Measurements from ENCODE around the gene MINDY3.
A peak's percentile ranks its signal among the peaks of the same experiment; 100 is the strongest.

The MINDY3 gene

DNA sequence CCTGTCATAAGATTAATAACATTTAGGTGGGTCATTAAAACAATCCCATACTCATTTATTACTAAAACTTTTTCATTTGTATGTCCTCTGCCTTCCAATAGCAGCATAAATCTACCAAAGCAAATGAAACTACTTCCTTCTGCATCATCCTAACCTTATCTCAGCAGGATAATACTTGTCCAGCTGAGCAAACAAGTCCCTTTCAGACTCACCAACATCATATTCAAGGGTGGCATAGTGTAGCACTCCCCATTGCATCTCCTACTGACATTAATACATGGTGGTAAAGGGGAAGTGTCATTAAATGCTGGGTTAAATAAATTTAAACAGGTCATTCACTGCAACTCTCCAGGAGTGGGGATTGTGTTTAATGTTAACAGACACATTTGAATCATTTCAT is 3.4 kb upstream of the MINDY3 start:
- H3K4me1 ChIP-seq, result no peaks in the 10 kb centered on the region
- H3K4me2 ChIP-seq (ENCODE audit: low read length), result no peak overlapping the region
- H3K27me3 ChIP-seq (ENCODE audit: control insufficient read depth, insufficient read depth, low read length), result no peaks in the 10 kb centered on the region
- peaks cover 6% of the 10 kb centered on the region for H3K79me2 ChIP-seq
- TF ChIP-seq, protein P1, sequence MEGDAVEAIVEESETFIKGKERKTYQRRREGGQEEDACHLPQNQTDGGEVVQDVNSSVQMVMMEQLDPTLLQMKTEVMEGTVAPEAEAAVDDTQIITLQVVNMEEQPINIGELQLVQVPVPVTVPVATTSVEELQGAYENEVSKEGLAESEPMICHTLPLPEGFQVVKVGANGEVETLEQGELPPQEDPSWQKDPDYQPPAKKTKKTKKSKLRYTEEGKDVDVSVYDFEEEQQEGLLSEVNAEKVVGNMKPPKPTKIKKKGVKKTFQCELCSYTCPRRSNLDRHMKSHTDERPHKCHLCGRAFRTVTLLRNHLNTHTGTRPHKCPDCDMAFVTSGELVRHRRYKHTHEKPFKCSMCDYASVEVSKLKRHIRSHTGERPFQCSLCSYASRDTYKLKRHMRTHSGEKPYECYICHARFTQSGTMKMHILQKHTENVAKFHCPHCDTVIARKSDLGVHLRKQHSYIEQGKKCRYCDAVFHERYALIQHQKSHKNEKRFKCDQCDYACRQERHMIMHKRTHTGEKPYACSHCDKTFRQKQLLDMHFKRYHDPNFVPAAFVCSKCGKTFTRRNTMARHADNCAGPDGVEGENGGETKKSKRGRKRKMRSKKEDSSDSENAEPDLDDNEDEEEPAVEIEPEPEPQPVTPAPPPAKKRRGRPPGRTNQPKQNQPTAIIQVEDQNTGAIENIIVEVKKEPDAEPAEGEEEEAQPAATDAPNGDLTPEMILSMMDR (IDR thresholded peaks at IDR 0.05), result no peak
- H3K36me3 ChIP-seq (ENCODE audit: control insufficient read depth, insufficient read depth, low read length), result no peaks in the 10 kb centered on the region
- H3K9ac ChIP-seq, result no peak overlapping the region
- no peak overlapping the region for H2AFZ ChIP-seq
- H3K27ac ChIP-seq, result no peak overlapping the region
- no peak overlapping the region for H3K4me3 ChIP-seq (ENCODE audit: low read depth, low read length)
- no peaks in the 10 kb centered on the region for H3K9me3 ChIP-seq (ENCODE audit: control insufficient read depth, low read length)

GRCh38 chr10:15863323-15863722 is 3.0 kb upstream of the MINDY3 start:
- H3K4me3 ChIP-seq (ENCODE audit: low read depth, low read length), result no peak overlapping the region
- H3K4me2 ChIP-seq (ENCODE audit: low read length), result no peak overlapping the region
- no peaks in the 10 kb centered on the region for H3K27me3 ChIP-seq (ENCODE audit: control insufficient read depth, insufficient read depth, low read length)
- no peaks in the 10 kb centered on the region for H3K36me3 ChIP-seq (ENCODE audit: control insufficient read depth, insufficient read depth, low read length)
- no peak overlapping the region for H3K9ac ChIP-seq
- H3K9me3 ChIP-seq (ENCODE audit: control insufficient read depth, low read length), result no peaks in the 10 kb centered on the region
- peaks cover 3% of the 10 kb centered on the region for H3K4me1 ChIP-seq
- H3K79me2 ChIP-seq, result peaks cover 6% of the 10 kb centered on the region
- no peak overlapping the region for H3K27ac ChIP-seq
- TF ChIP-seq, protein P1 (IDR thresholded peaks at IDR 0.05), result no peak
- H2AFZ ChIP-seq, result no peak overlapping the region

DNA sequence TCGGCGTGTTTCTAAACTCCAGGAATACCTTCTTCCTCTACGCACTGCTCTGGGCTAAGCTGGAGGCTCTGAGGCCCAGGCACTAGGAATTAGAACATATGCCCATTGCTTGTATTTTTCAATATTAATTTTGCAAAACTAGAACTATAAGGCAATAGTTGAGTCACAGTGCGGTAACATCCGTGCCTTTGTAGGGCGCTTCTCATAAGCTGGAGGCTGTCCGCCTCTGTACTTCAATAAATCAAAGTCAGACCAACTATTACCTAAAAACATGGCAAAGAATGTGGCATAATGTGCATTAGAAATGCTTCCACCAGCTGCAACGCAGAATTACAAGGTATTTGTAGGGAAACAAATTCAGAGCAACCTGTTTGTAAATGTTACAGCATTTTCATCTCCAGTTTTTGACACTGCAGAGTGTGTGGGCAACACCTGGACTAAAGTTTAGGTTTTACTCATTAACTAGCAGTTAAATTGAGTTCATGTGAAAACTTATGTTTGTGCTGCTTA is 440 bp upstream of the MINDY3 start:
- peaks cover 6% of the 10 kb centered on the region for H3K79me2 ChIP-seq
- peak overlapping the region; percentile 84 for H2AFZ ChIP-seq
- H3K4me3 ChIP-seq (ENCODE audit: low read depth, low read length), result peak overlapping the region; percentile 79
- no peaks in the 10 kb centered on the region for H3K27me3 ChIP-seq (ENCODE audit: control insufficient read depth, insufficient read depth, low read length)
- TF ChIP-seq, protein P1 (IDR thresholded peaks at IDR 0.05), result no peak
- no peaks in the 10 kb centered on the region for H3K36me3 ChIP-seq (ENCODE audit: control insufficient read depth, insufficient read depth, low read length)
- no peak overlapping the region for H3K9ac ChIP-seq
- peak overlapping the region; percentile 68 for H3K4me2 ChIP-seq (ENCODE audit: low read length)
- peaks cover 3% of the 10 kb centered on the region for H3K4me1 ChIP-seq
- peak overlapping the region; percentile 67 for H3K27ac ChIP-seq
- no peaks in the 10 kb centered on the region for H3K9me3 ChIP-seq (ENCODE audit: control insufficient read depth, low read length)

DNA sequence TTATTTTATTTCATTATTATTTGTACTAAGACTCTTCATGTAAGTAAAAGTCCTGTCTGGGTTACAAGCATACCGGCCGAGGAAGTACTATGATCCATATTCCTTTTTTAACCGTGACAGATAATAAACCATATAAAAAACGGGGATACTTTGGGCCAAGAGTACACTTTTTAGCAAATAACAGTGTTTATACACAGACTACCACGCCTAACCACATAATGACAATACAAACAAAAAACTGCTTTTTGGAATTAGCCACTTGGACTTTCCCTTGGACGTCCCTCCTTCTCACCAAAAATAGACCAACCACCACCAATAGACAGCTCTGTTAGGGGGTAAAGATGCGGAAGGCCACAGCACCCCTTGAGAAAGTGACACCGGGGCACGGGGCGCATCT is 800 bp downstream of the MINDY3 start:
- no peaks in the 10 kb centered on the region for H3K36me3 ChIP-seq (ENCODE audit: control insufficient read depth, insufficient read depth, low read length)
- peak overlapping the region; percentile 17 for H3K9ac ChIP-seq
- peak overlapping the region; percentile 67 for H3K27ac ChIP-seq
- no peaks in the 10 kb centered on the region for H3K27me3 ChIP-seq (ENCODE audit: control insufficient read depth, insufficient read depth, low read length)
- H2AFZ ChIP-seq, result peak overlapping the region; percentile 84
- TF ChIP-seq, protein P1 (IDR thresholded peaks at IDR 0.05), result no peak
- peaks cover 13% of the 10 kb centered on the region for H3K79me2 ChIP-seq
- H3K9me3 ChIP-seq (ENCODE audit: control insufficient read depth, low read length), result no peaks in the 10 kb centered on the region
- H3K4me2 ChIP-seq (ENCODE audit: low read length), result peak overlapping the region; percentile 68
- H3K4me1 ChIP-seq, result peaks cover 3% of the 10 kb centered on the region
- H3K4me3 ChIP-seq (ENCODE audit: low read depth, low read length), result peak overlapping the region; percentile 79

DNA sequence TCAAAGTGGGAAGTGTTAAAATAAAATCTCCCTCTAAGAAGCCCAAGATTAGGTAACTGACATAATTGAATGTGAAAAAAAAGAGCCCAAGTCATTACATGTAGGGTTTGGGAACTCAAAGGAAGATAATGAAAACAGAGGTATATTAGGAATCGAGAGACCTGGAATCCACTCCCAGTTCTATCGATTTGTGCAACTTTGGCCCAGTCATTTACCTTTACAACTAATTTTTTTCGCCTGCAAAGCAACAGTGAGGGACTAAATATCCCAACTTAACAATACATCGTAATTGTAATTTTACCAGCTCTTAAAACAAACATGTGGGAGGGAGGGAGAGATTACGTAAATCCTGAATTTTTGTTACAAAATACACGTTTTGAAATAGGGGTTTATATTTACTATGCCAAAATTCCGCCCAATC is 1.4 kb downstream of the MINDY3 start:
- peak overlapping the region; percentile 68 for H3K4me2 ChIP-seq (ENCODE audit: low read length)
- H2AFZ ChIP-seq, result no peak overlapping the region
- H3K9ac ChIP-seq, result no peak overlapping the region
- TF ChIP-seq, protein P1 (IDR thresholded peaks at IDR 0.05), result no peak
- H3K27me3 ChIP-seq (ENCODE audit: control insufficient read depth, insufficient read depth, low read length), result no peaks in the 10 kb centered on the region
- peaks cover 17% of the 10 kb centered on the region for H3K79me2 ChIP-seq
- peak overlapping the region; percentile 79 for H3K4me3 ChIP-seq (ENCODE audit: low read depth, low read length)
- H3K36me3 ChIP-seq (ENCODE audit: control insufficient read depth, insufficient read depth, low read length), result no peaks in the 10 kb centered on the region
- no peak overlapping the region for H3K27ac ChIP-seq
- peaks cover 3% of the 10 kb centered on the region for H3K4me1 ChIP-seq
- no peaks in the 10 kb centered on the region for H3K9me3 ChIP-seq (ENCODE audit: control insufficient read depth, low read length)

Data from parathyroid adenoma (tissue), 2 donors.